ENCODE data around the gene APH1A.

DNA sequence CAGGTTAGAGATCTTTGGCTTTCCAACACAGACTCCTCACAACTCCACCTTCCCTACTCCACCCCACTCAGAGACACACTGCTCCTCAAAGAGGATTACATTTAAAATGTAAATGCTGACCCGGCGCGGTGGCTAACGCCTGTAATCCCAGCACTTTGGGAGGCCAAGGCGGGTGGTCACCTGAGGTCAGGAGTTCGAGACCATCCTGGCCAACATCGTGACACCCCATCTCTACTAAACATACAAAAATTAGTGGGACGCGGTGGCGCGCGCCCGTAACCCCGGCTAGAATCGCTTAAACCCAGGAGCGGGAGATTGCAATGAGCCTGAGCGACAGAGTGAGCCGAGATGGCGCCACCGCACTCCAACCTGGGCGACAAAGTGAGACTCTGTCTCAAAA lies 31.1 kb downstream of the APH1A start:
- TF ChIP-seq EHMT2 (IDR thresholded peaks at IDR 0.05; ENCODE audit: low read depth): no peak
- TF ChIP-seq, protein P1, sequence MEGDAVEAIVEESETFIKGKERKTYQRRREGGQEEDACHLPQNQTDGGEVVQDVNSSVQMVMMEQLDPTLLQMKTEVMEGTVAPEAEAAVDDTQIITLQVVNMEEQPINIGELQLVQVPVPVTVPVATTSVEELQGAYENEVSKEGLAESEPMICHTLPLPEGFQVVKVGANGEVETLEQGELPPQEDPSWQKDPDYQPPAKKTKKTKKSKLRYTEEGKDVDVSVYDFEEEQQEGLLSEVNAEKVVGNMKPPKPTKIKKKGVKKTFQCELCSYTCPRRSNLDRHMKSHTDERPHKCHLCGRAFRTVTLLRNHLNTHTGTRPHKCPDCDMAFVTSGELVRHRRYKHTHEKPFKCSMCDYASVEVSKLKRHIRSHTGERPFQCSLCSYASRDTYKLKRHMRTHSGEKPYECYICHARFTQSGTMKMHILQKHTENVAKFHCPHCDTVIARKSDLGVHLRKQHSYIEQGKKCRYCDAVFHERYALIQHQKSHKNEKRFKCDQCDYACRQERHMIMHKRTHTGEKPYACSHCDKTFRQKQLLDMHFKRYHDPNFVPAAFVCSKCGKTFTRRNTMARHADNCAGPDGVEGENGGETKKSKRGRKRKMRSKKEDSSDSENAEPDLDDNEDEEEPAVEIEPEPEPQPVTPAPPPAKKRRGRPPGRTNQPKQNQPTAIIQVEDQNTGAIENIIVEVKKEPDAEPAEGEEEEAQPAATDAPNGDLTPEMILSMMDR (IDR thresholded peaks at IDR 0.05): no peak
- TF ChIP-seq MAFK (IDR thresholded peaks at IDR 0.05; ENCODE audit: partially characterized antibody): no peak
- no peak for TF ChIP-seq KDM1A (IDR thresholded peaks at IDR 0.05; ENCODE audit: low read depth)
- no peak for TF ChIP-seq RNF2 (IDR thresholded peaks at IDR 0.05; ENCODE audit: borderline replicate concordance, low read depth)
- TF ChIP-seq RAD21 (conservative IDR thresholded peaks at IDR 0.05 in 1 of 2, IDR thresholded peaks at IDR 0.05 in 1 of 2): no peak
- TF ChIP-seq SMC3 (IDR thresholded peaks at IDR 0.05): no peak
- TF ChIP-seq EP300 (IDR thresholded peaks at IDR 0.05): no peak

Measured in A549 (cell line).